ENCODE results near the gene RPL13.

Gene RPL13

GRCh38 chr16:89599451-89599858, 39.0 kb downstream of the RPL13 start:
- DNase-seq, result peak in 1 of 3 experiments; percentile 19

- DNase-seq, result no peak
Measured at GRCh38 chr16:89599902-89600301, 39.4 kb downstream of the RPL13 start.

GRCh38 chr16:89600427-89600826, 39.9 kb downstream of the RPL13 start:
- DNase-seq, result no peak

- no peak for DNase-seq
Measured at GRCh38 chr16:89600956-89601355, 40.5 kb downstream of the RPL13 start.

- no peak for DNase-seq
Measured at GRCh38 chr16:89601906-89602272, 41.4 kb downstream of the RPL13 start.

- peak in 2 of 3 experiments; percentile 43 to 66 for DNase-seq
Measured at GRCh38 chr16:89602273-89602951, 41.9 kb downstream of the RPL13 start.

- no peak for DNase-seq
Measured at GRCh38 chr16:89602952-89603590, 42.6 kb downstream of the RPL13 start.

GRCh38 chr16:89604764-89605163, 44.3 kb downstream of the RPL13 start:
- DNase-seq, result no peak

GRCh38 chr16:89605186-89605970, 44.9 kb downstream of the RPL13 start:
- DNase-seq, result no peak

GRCh38 chr16:89606006-89606405, 45.5 kb downstream of the RPL13 start:
- no peak for DNase-seq

GRCh38 chr16:89607453-89607852, 47.0 kb downstream of the RPL13 start:
- no peak for DNase-seq

- DNase-seq, result no peak
Measured at GRCh38 chr16:89607937-89608740, 47.7 kb downstream of the RPL13 start.

- DNase-seq, result no peak
Measured at GRCh38 chr16:89610108-89610453, 49.6 kb downstream of the RPL13 start.

- peak in 1 of 3 experiments; percentile 4 for DNase-seq
Measured at GRCh38 chr16:89612415-89613166, 52.1 kb downstream of the RPL13 start.

GRCh38 chr16:89613231-89613953, 52.9 kb downstream of the RPL13 start, which contains the start of gene DPEP1:
Gene DPEP1 (plus strand): TSS chr16:89613642. CDS start chr16:89630411, 16,769 bp downstream.
- no peak for DNase-seq

- no peak for DNase-seq
Measured at GRCh38 chr16:89613954-89614459, 53.5 kb downstream of the RPL13 start.
